T47D (cell line): ENCODE measurements around the gene LMAN1.
A peak's percentile ranks its signal among the peaks of the same experiment; 100 is the strongest.

Experiments used
- DNase-seq, 2 experiments: peaks; one replicate each; pipeline versions ENCODE4 v3.0.0 to v3.0.0-alpha.2; 2011 to 2012; ENCODE audit warnings: low read depth in 1 of 2, low spot score in 1 of 2
- JUND ChIP-seq: IDR thresholded peaks from 2 replicates; pipeline ENCODE4 v1.6.1; 2012; ENCODE audit warnings: low read depth
- in situ Hi-C: cut with HindIII; loops from 2 replicates; pipeline ENCODE4 v1.10.0; 2016; ENCODE audit warnings: low sequenced_read_pairs, low pct_unique_long_range_greater_than_20kb

LMAN1 gene, protein sequence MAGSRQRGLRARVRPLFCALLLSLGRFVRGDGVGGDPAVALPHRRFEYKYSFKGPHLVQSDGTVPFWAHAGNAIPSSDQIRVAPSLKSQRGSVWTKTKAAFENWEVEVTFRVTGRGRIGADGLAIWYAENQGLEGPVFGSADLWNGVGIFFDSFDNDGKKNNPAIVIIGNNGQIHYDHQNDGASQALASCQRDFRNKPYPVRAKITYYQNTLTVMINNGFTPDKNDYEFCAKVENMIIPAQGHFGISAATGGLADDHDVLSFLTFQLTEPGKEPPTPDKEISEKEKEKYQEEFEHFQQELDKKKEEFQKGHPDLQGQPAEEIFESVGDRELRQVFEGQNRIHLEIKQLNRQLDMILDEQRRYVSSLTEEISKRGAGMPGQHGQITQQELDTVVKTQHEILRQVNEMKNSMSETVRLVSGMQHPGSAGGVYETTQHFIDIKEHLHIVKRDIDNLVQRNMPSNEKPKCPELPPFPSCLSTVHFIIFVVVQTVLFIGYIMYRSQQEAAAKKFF

DNA sequence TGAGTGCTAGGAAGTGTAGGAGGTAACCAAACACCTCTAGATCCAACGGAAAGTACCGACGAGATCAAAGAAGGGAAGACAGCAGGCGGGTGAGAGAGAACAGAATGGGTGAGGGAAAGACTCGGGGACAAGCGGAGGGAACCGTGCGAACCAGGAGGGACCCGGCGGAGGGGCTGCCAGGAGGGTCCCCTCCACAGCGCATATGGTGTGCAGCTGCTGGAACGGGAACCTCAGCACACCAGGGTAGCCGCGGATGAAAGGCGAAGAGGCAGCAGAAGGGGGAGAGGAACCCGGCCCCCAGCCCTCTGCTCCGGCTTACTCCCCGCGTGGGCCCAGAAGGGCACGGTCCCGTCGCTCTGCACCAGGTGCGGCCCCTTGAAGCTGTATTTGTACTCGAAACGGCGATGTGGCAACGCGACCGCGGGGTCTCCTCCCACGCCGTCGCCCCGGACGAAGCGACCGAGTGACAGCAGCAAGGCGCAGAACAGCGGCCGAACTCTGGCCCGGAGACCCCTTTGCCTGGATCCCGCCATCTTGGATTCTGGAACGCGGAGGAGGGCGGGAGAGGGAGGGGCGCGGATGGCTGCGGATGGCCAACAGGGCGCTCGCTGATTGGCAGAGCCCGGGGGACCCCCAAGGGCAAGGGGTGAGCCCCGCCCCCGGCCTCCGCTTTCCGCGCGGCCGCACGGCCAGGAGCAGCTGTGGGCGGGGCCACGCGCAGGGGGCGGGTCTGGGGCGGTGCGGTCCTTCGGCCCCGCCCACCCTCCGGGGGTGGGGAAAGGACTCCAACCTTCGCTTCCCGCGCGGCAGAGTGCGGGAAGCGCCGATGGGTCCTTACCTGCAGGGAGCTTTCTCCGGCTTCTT, at the start of gene LMAN1:
Gene LMAN1, minus strand, starts transcription at position 554 of the 864 bp plus-strand sequence. Its CDS starts 21 bp downstream, at position 533.
- in situ Hi-C loops, result no loop called here
- peak; percentile 76 to 93 for DNase-seq
- no peak for TF ChIP-seq JUND

DNA sequence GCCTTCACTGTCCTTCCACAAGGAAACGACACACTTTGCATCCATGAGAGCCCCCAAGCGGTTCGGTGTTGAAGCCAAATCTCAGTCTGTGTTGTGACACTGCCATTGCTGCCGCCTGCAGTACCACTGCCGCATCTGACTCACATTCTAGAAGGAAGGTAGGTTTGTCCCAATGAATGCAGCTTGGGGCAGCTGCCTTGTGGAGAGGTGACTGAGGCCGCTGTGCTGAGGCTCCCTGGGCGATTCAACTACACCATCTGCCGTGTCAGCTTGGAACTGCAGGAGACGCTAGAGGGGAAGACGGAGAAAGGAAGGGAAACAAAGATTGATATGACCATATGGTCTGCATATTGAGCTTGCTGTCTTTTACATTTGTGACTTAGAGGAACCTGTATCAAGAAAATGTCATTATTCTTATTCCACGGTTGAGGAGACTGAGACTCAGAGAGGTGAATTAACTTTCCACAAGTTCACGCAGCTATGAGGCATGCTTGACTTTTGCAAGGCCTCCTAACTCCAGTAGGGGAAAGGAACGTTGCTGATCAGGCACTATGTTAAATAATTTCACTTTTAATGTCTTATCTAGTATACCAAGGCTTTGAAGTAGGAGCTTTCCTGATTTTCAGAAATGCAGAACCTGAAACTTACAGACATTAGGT, 43.5 kb upstream of the LMAN1 start:
- in situ Hi-C loops, result no loop called here
- DNase-seq, result peak; percentile 79 to 95
- no peak for TF ChIP-seq JUND

DNA sequence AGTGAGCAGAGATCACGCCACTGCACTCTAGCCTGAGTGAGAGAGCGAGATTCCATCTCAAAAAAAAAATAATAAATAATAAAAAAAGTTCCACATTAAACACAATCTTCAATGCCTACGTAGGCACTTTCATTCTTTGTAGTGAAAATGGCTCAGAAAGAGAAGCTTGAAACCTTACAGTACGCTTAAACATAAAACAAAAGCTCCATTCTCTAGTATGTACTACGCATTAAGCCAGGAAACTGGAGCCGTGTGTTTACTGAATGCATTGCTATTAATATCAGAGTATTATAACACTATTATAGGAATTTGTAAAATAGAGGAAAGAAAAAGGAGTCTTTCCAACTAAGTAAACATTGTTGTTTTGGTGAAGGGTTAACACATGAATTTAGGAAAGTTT, 41.3 kb upstream of the LMAN1 start:
- TF ChIP-seq JUND, result no peak
- in situ Hi-C loops, result no loop called here

DNA sequence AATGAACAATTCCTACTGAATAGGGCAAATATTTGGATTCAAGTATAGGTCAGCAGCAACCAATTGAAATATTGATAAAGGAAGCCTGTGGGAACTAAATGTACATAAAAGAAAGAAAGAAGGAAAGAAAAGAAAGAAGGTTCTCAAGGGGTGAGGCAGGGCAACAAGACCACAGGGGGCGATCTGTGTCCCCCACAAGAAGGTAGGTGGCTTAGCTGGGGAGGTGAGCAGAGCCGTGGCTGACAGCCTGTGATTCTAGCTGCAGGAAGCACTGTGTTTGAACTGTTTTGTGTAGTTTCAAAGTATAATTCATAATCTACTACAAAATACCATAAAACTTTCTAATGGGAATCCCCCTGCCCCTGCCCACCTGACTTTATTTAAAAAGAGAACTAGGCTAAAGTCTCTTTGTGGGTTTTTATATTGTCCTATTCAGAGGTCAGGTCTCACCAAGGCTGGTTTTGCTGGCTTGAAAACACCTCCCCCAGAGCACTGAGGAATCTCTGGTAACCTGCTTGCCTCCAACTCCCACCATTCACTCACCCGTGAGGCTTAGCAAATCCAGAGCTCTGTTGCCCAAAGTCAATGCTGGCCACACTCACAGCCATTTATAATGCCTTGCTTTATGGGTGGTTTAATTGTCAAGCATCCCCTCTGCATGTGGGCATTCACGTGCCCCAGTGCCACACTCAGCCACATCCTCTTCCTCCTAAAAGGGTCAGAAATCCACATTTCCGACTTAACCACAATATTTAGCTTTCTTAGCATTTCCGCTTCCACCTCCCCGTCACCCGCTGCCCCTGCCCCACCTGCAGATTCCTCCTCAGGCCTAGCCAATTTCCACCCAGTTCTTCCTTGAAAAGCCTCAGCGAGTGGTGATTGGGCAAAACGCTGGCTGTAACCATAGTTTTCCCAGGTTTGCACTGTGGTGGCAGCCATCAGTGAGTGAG, 36.4 kb upstream of the LMAN1 start:
- in situ Hi-C loops, result no loop called here
- TF ChIP-seq JUND, result no peak
- no peak for DNase-seq

More for the DNA sequence above, 41.3 kb upstream of the LMAN1 start:
- no peak for DNase-seq

DNA sequence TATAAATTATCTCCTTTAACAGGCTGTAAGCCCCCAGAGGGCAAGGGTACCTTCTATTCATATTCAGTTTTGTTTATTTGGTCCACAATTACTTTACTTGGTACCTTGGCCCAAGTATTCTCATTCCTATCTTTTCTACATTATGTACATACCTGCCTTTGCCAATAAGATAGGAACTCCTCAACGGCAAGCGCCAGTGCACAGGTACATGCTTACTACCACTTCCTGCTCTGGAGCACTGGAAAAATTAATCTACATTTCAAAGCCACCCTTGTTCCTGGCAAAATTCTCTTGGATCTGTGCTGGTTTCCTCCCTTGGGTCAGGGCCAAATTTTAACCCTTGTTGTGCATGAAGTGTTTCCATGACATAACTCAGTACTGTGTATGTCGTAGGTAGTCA, 34.3 kb upstream of the LMAN1 start:
- TF ChIP-seq JUND, result no peak
- in situ Hi-C loops, result no loop called here
- DNase-seq, result no peak

DNA sequence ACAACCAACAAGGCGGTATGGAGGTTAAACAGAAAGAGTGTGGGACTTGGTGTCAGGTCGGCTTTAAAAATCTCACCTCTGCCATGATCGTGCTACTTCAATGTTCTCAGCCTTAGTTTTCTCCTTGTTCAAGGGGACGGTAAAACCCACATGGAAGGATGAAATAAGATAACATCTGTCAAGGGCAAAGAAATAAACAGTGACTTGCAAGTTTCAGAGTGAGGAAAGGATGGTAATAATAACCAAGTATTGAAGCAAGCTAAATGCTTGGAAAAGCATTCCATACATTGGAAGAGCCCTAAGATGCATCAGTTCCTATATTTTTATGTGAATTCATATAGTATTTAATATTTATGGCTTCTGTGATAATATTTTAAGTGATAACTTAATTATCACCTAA, 29.8 kb upstream of the LMAN1 start:
- no peak for TF ChIP-seq JUND
- DNase-seq, result no peak
- in situ Hi-C loops, result no loop called here

DNA sequence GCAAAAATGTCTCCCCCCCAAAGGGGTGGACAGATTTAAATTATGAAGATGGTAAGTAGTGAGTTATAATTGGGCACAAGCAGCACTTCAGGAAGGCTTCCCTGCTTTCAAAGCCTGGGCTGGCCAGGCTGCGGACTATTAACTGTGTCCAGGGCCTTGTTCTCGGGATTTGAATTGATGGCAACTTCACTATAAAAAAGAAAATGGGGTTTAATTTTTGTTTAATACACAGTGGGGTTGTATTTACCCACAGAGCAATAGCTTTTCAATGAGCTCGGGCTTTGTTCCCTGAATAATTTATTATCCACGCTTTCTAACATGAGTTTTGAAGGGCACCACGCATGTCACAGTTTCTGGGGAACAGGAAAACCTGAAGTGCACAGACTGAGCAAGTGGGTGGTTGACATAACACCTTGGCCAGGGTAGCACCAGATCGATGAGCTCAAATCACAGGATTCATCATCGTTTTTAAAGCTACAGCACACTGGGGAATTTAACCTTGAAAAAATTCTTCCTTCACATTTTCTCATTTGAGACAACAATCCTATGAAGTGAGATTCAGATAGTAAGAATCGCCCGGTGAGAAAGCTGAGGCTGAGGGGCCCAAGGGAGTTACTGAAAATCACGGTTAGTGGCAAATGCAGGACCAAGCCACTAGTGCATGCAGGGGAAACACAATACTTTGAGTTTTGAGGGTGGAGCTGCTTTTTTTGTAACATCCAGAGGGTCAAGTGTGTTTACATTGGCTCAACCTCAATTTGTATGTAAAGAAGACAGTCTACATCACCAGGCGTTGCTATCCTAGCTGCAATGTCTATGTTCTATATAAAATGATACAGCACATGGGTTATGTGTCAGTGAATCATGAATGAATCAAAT, 28.9 kb upstream of the LMAN1 start:
- TF ChIP-seq JUND, result no peak
- DNase-seq, result no peak
- in situ Hi-C loops, result no loop called here

DNA sequence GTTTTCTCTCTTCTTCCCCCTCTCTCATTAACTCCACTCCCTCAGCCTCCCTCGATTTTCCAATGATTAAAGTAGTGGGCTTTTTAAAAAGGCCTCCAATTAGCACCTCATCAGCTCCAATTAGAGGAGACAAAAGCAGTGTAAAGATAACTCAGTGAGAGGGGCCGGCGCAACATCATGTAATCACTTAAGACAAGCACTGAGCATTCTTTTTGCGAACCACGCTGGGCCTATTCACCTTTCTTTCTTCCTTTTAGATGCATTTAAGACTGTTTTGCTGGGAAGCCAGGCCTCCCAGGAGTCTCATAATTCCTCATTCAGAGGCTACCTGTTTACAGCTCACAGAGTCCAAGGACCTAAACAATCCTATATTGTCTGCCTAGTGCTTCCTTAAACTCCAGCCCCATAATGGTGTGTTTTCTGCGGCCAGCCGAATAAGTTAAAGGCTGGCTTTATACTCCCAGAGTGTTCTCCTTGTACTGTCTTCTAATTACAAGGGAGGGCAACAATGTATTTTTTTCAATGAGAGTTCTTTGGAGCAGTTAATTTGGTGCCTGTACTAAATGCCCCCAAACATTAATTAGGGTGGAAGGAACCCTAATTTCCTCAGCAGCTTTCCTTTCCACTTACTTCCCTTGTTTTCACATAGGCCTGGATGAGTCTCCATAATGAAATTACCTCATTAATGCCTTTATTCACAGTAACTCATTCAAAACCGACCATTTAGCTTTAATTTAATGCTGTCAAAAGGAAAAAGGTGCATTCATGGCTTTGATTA, 28.0 kb upstream of the LMAN1 start:
- DNase-seq, result no peak
- in situ Hi-C loops, result no loop called here
- TF ChIP-seq JUND, result no peak

DNA sequence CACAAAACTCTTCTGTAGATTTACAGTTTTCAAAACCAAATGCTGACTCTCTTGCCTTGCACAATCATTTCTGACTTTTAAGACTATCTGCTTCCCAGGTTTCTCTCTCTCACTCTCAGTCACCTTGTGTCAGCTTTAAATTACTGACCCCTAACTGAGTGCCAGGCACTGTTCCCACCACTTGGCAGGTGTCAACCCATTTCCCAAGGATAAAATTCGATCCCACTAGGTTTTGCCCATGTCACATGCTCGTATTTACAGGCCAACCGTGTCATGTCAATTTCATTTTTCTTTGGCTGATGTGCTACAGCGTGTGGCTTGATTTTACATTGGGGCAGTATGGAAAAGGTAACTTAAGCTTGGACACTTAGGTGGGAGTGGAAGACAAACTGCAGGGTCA, 26.1 kb upstream of the LMAN1 start:
- DNase-seq, result no peak
- in situ Hi-C loops, result no loop called here

DNA sequence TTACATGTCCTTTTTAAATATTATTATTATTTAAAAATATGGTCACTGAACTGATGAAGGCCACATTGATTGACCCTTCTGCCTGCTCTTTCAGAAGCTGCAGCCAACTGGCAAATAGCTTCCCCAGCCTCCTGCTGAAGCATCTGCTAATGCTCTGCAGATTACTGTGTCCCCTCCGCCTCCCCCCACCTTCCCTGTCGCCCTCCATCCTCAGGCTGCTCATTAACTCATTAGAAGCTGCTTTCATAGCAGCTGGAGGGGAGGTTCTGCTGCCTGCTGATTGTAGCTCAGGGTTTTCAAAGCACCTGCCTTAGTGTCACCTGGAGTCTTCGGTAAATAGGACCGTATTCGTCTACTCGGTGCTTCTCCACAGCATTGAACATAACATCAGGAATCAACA, 24.8 kb upstream of the LMAN1 start:
- in situ Hi-C loops, result no loop called here
- DNase-seq, result no peak
- no peak for TF ChIP-seq JUND

More for the DNA sequence above, 26.1 kb upstream of the LMAN1 start:
- TF ChIP-seq JUND, result no peak
